Skeletal muscle tissue (tissue), 4 donors: ENCODE data around the gene LMTK3. TPM values are rescaled to one million over a fixed set of nuclear protein-coding genes. Genes with fewer than 3 reads are reported as not detected.

Experiments used
- H3K27ac ChIP-seq: one replicate; pipeline ENCODE4 v1.7.0; 2013; ENCODE audit warnings: mild to moderate bottlenecking, low read depth, low read length, inconsistent platforms
- H3K27me3 ChIP-seq, 3 donors: one replicate each; pipeline ENCODE4 v1.7.0; 2013; ENCODE audit warnings: low read length in 3 of 3; ENCODE audit not compliant: control insufficient read depth in 3 of 3, insufficient read depth in 3 of 3
- H3K36me3 ChIP-seq, 3 donors: one replicate each; pipeline ENCODE4 v1.7.0; 2013; ENCODE audit warnings: low read length in 3 of 3; ENCODE audit not compliant: control insufficient read depth in 3 of 3, insufficient read depth in 3 of 3
- H3K4me1 ChIP-seq, 3 donors: one replicate each; pipeline ENCODE4 v1.7.0; 2013; ENCODE audit warnings: low read length in 3 of 3, mild to moderate bottlenecking in 3 of 3; ENCODE audit not compliant: control insufficient read depth in 3 of 3, insufficient read depth in 3 of 3
- H3K4me3 ChIP-seq, 3 donors: one replicate each; pipeline ENCODE4 v1.7.0; 2013; ENCODE audit warnings: low read length in 3 of 3
- H3K9ac ChIP-seq, 3 donors: one replicate each; pipeline ENCODE4 v1.7.0; 2013; ENCODE audit warnings: low read length in 3 of 3, mild to moderate bottlenecking in 3 of 3, moderate library complexity in 2 of 3, low read depth in 1 of 3
- H3K9me3 ChIP-seq, 3 donors: one replicate each; pipeline ENCODE4 v1.7.0; 2013; ENCODE audit warnings: low read length in 3 of 3; ENCODE audit not compliant: control insufficient read depth in 3 of 3
- total RNA-seq: library from RNA; depleted of rRNA; stranded (reverse); fragments of >200 nt; gene quantifications from one replicate; pipeline ENCODE4 v1.2.3, GENCODE V29; 2014
- donor health status: Osteomylitis.

The LMTK3 gene
- total RNA-seq, 1 donor from 2014 or later: not detected

DNA sequence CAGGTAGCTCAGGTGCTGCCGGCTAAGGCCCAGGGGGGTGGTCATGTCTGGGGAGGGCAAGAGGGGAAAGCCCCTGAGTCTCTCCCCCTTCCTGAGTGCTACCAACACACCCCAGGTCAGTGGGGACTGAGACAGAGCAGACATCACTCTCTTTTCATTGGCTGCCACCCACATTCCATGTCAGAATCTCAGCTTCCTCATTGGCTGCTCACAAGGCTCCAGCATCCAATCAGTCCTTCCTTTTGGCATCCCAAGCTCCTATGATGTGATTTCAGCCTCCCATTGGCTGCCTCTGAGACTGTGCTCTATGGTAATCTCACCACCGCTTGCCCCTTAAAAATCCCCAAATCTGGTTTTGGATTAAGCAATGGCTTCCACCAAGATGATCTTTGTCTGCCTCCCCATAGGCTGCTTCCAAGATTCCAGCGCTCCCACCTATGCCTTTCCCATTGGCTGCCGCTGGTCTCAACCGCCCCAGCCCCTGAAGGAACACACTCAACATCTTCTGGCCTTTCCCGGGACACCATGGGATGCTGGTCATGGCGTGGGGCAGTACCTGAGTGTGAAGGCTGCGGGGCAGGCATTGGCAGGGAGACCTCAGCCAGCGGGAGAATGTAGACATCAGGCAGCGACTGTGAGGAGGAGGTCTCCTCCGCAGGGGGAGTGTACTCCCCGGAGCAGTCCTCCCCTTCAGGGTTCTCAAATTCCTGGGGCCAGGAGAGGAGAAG lies 2.0 kb downstream of the LMTK3 start:
- no peak overlapping the region for H3K4me3 ChIP-seq
- no peak overlapping the region for H3K9ac ChIP-seq
- peaks cover 20 to 34% (median 21%) of the 10 kb centered on the region in 3 donors for H3K27me3 ChIP-seq
- H3K9me3 ChIP-seq: no peaks in the 10 kb centered on the region
- no peak overlapping the region for H3K27ac ChIP-seq
- H3K36me3 ChIP-seq: no peaks in the 10 kb centered on the region
- peaks cover 8 to 9% (median 9%) of the 10 kb centered on the region in 3 donors for H3K4me1 ChIP-seq

DNA sequence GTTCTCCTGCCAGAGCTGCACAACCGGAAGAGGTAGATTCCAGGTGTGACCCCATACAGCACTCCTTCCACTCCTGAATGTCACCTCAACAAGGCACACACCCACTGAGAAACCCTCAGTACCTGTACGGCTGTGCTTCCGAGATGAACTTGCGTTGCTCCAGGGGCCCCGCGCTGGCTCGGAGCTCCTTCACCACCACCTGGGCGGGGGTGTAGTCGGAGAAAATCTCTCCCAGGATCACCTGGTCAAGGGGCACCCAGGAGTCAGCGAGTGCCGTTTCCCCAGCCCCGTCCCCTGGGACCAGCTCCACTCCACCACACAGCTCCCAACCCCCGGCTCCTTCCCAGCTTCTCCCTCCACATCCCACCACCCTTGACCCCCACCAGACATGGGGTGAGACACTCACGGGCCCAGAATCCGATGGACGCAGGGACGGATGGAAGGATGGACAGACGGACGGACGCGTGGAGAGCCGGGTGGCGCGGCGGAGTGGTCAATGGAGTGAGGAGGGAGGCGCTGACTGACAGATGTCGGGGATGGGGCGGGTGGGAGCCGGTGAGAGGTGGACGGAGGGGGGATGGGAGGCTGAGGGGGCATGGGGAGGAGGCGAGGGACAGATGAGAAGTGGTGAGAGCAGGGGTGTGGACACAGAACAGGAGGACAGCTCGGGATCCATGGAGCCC lies 2.8 kb downstream of the LMTK3 start:
- peaks cover 20 to 34% (median 21%) of the 10 kb centered on the region in 3 donors for H3K27me3 ChIP-seq
- H3K36me3 ChIP-seq: no peaks in the 10 kb centered on the region
- no peak overlapping the region for H3K4me3 ChIP-seq
- no peak overlapping the region for H3K27ac ChIP-seq
- peaks cover 8 to 9% (median 9%) of the 10 kb centered on the region in 3 donors for H3K4me1 ChIP-seq
- H3K9ac ChIP-seq: no peak overlapping the region
- H3K9me3 ChIP-seq: no peaks in the 10 kb centered on the region

DNA sequence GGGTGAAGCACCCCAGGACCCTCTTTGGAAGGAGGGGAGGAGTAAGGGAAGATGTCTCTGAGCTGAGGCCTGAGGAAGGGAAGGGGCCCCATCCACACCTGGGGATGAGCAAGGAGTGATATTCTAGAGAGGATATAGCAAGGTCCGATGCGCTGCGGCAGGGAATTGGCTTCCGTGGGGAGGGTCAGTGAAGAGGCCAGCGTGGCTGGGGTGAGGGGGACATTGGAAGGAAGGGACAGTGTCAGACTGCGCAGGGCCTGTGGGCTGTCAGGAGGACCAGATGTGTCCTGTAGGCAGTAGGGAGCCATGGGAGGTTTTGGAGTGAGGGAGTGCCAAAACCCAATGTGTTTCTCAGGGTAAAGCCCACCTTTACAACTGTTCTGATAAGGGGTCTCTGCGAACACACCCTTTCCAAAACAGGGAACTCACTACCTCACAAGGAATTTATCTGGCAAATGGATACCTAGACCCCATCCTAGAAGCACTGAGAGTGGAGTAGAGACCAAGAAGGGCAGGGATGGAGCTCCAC lies 3.7 kb downstream of the LMTK3 start:
- no peaks in the 10 kb centered on the region for H3K36me3 ChIP-seq
- H3K27ac ChIP-seq: no peak overlapping the region
- no peak overlapping the region for H3K4me3 ChIP-seq
- peaks cover 3 to 4% (median 4%) of the 10 kb centered on the region in 3 donors for H3K4me1 ChIP-seq
- H3K9me3 ChIP-seq: no peaks in the 10 kb centered on the region
- H3K27me3 ChIP-seq: peaks cover 14 to 30% (median 14%) of the 10 kb centered on the region in 3 donors
- no peak overlapping the region for H3K9ac ChIP-seq

DNA sequence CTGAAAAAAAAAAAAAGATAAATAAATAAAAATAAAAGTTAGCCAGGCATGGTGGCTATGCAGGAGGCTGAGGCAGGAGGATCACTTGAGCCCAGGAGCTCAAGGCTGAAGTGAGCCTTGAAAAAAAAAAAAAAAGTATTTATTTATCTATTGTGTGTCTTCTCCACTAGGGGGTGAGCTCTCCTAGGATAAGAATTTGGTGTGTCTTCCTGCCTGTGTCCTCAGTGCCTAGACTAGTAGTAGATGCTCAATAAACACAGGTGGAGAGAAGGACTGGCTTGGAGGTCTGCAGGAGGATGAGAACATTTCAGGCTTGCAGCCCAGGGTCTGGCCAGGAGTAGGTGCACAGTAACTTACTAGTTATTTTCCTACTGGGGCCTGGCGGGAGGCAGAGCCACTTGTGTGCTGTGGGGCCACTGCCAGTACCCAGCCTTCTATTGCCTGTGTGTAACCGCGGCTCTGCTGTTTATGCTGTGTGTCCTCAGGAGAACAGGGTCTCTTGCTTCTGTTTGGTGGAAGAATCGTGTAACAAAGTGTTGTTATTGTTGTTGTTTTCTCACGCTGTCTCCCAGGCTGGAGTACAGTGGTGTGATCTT lies 5.4 kb downstream of the LMTK3 start:
- no peaks in the 10 kb centered on the region for H3K36me3 ChIP-seq
- H3K27ac ChIP-seq: no peak overlapping the region
- H3K4me3 ChIP-seq: no peak overlapping the region
- no peak overlapping the region for H3K9ac ChIP-seq
- H3K27me3 ChIP-seq: peaks cover 11 to 23% (median 13%) of the 10 kb centered on the region in 3 donors
- no peaks in the 10 kb centered on the region for H3K9me3 ChIP-seq
- peaks cover 4 to 7% (median 7%) of the 10 kb centered on the region in 3 donors for H3K4me1 ChIP-seq

DNA sequence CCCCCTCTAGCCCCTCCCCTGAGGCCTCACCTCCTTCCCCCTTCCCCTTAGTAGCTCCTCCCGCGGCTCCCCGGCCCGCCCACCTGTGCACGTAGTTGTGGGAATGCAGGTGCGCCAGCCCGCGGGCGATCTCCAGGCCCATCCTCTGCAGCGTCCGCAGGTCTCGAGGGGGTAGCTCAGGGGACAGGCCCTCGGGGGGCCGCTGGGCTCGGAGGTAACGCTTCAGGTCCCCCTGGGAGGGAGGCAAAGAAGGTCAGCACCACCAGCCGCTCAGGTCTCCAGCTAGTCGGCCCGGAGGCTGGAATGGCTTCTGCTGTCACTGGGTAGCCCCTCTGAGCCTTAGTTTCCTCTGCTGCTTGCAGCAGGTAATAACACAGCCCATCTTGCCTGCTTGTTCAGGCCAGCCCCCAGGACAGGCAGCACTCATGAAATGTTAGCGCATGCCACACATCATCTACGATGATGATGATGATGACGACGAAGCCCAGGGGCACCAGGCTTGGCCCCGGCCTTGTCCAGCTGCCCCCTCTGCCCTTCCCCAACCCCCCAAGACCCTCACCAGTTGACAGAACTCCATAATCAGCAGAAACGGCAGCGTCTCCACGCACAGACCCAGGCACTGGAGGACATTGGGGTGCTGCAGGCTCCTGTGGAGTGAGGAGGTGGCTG lies 9.2 kb downstream of the LMTK3 start:
- no peaks in the 10 kb centered on the region for H3K36me3 ChIP-seq
- no peaks in the 10 kb centered on the region for H3K9me3 ChIP-seq
- H3K27me3 ChIP-seq: peaks cover 17 to 37% (median 31%) of the 10 kb centered on the region in 3 donors
- no peak overlapping the region for H3K4me3 ChIP-seq
- H3K4me1 ChIP-seq: peaks cover 5 to 6% (median 6%) of the 10 kb centered on the region in 3 donors
- no peak overlapping the region for H3K27ac ChIP-seq
- no peak overlapping the region for H3K9ac ChIP-seq

DNA sequence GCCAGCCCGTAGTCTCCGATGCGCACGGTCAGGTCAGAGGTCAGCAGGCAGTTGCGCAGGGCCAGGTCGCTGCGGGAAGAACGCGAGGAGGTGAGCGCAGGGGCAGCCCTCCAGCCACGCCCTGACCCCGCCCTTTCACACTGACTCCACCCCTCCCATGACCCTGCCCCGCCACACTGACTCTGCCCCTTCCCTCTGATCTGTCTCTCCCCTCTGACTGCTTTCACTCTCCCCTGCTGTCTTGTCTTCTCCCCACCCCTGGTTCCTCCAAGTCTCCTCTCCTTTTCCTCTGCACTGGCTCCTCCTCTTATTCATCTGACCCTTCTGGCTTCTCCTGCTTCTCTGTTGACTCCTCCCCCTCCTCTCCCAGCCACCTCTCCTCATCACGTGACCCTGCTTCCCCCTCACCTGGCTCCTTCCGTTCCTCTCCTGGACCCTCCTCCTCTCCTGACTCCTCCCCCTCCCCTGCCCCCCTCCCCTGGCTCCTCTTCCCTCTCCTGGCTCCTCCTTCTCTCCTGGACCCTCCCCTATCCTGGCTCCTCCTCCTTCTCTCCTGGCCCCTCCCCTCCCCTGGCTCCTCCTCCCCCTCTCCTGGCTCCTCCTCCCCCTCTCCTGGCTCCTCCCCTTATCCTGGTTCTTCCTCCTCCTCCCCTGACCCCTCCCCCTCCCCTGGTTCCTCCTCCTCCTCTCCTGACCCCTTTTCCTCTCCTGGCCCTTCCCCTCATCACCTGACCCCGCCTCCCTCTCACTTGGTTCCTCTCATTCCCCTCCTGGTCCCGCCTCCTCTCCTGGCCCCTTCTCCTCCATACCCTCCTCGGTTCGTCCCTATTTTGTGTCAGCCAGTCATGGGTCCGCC lies 9.9 kb downstream of the LMTK3 start:
- H3K27me3 ChIP-seq: peaks cover 25 to 43% (median 39%) of the 10 kb centered on the region in 3 donors
- H3K9me3 ChIP-seq: no peaks in the 10 kb centered on the region
- H3K4me1 ChIP-seq: peaks cover 5 to 6% (median 6%) of the 10 kb centered on the region in 3 donors
- no peaks in the 10 kb centered on the region for H3K36me3 ChIP-seq
- H3K27ac ChIP-seq: no peak overlapping the region
- no peak overlapping the region for H3K9ac ChIP-seq
- no peak overlapping the region for H3K4me3 ChIP-seq

DNA sequence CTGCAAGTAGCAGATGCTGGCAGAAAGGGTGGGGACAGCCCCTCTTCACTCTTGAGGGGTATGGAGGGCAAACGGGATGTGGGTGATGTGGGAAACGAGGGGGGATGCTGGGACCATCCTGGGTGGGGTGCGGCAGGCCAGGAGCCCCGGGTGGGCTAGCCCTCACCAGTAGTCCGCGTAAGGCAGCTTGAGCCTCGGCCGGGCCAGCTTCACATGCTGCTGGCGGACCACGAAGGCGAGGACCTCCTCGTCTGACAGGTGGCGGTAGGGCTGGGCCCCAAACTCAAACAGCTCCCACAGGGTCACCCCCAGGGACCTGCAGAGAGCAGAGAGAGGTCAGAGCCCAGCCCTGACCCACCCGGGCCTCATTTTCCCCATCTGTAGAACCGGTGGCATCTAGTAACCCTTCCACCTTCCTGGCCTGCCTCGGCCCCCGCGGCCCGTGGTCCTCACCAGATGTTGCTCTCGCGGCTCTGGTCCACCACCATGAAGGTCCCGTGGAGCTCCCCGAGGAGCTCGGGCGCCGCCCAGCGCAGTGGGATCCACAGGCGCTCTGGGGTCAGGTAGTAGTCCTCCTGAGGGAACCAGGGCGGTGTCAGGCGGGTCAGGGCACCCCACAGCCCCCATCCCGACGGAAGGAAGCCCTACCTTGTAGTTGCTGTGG lies 10.7 kb downstream of the LMTK3 start:
- H3K4me3 ChIP-seq: no peak overlapping the region
- no peak overlapping the region for H3K27ac ChIP-seq
- H3K36me3 ChIP-seq: no peaks in the 10 kb centered on the region
- H3K27me3 ChIP-seq: peaks cover 26 to 43% (median 41%) of the 10 kb centered on the region in 3 donors
- H3K4me1 ChIP-seq: peaks cover 5 to 6% (median 6%) of the 10 kb centered on the region in 3 donors
- H3K9ac ChIP-seq: no peak overlapping the region
- no peaks in the 10 kb centered on the region for H3K9me3 ChIP-seq

DNA sequence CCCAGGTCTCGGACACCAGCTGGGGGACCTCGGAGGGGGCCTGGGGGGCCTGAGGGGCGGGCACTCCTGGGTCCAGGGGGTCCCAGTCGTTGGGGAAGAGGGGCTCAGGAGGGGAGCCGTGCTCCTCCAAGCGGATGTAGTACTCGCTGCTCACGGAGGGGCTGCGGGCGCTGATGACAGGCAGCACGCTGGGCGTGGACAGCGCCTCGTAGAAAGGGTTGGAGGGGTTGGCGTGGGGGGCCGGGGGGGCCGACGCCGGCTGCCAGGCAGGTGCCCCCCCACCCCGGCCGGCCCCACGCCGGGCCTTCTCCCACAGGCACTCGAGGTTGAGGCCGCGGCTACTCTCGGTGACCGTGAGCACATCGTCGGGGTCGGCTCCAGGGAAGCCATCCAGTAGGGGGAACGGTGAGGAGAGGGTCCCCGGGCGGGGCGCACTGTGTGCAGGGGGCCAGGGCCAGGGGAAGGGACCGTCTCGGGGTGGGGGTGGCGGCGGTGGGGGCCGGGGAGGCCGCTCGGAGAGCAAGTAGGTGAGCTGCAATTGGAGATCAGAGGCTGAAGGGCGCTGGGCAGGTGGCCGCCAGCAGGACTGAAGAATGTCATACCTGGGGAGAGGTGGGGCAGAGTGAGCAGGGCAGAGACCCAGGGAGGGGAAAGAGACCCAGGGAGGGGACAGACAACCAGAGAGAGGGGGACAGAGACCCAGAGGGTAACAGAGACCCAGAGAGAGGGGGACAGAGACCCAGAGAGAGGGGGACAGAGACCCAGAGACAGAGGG lies 12.1 kb downstream of the LMTK3 start:
- no peak overlapping the region for H3K9ac ChIP-seq
- no peak overlapping the region for H3K4me3 ChIP-seq
- H3K9me3 ChIP-seq: no peaks in the 10 kb centered on the region
- H3K27me3 ChIP-seq: peaks cover 33 to 47% (median 43%) of the 10 kb centered on the region in 3 donors
- H3K36me3 ChIP-seq: no peaks in the 10 kb centered on the region
- no peak overlapping the region for H3K27ac ChIP-seq
- H3K4me1 ChIP-seq: peaks cover 5 to 6% (median 6%) of the 10 kb centered on the region in 3 donors
